SU-DHL-6 (cell line): Measurements from ENCODE around the gene PHOX2B.

Source experiments
- CTCF ChIP-seq: fragments of 200-600 bp; sonication (generic); IDR thresholded peaks from one replicate; pipeline ENCODE4 v1.5.1; 2017; ENCODE audit warnings: antibody characterized with exemption, mild to moderate bottlenecking, low read length, moderate library complexity; ENCODE audit not compliant: insufficient read depth, poor library complexity, severe bottlenecking
- EZH2phosphoT487 ChIP-seq: fragments of 200-600 bp; sonication (generic), shearing (Covaris generic); conservative IDR thresholded peaks from 2 replicates; pipeline ENCODE4 v1.6.1; 2018; ENCODE audit warnings: mild to moderate bottlenecking, antibody characterized with exemption, low read length, moderate library complexity, mixed read lengths

- no peak for TF ChIP-seq CTCF
- no peak for TF ChIP-seq EZH2phosphoT487
Observed at GRCh38 chr4:41750626-41751448, 2.3 kb upstream of the PHOX2B start.
